Osteocyte (in vitro differentiated cells): Measurements from ENCODE around the gene ABCF2. TPM values are rescaled to one million over a fixed set of nuclear protein-coding genes. Genes with fewer than 3 reads are reported as not detected.

Source experiments
- DNase-seq: peaks from one replicate; pipeline ENCODE4 v3.0.0; 2021; ENCODE audit warnings: mixed read lengths; ENCODE audit not compliant: unreplicated experiment; ENCODE audit errors: extremely low spot score
- H3K27ac Mint-ChIP-seq: one replicate; pipeline ENCODE4 v1.8.0; 2021; ENCODE audit warnings: mild to moderate bottlenecking, mixed read lengths; ENCODE audit not compliant: unreplicated experiment
- H3K27me3 Mint-ChIP-seq: one replicate; pipeline ENCODE4 v1.8.0; 2021; ENCODE audit warnings: mixed read lengths; ENCODE audit not compliant: unreplicated experiment
- H3K36me3 Mint-ChIP-seq: one replicate; pipeline ENCODE4 v1.8.0; 2021; ENCODE audit warnings: mixed read lengths; ENCODE audit not compliant: unreplicated experiment
- H3K4me1 Mint-ChIP-seq: one replicate; pipeline ENCODE4 v1.8.0; 2021; ENCODE audit warnings: mixed read lengths; ENCODE audit not compliant: unreplicated experiment
- H3K4me3 Mint-ChIP-seq: one replicate; pipeline ENCODE4 v1.8.0; 2021; ENCODE audit warnings: mild to moderate bottlenecking, moderate library complexity, mixed read lengths; ENCODE audit not compliant: unreplicated experiment
- H3K9me3 Mint-ChIP-seq: one replicate; pipeline ENCODE4 v1.8.0; 2021; ENCODE audit warnings: mixed read lengths; ENCODE audit not compliant: unreplicated experiment
- total RNA-seq: library from RNA; stranded (reverse); gene quantifications from 2 replicates; pipeline ENCODE4 v1.2.1, GENCODE V29; 2021
- TF ChIP-seq, protein P1 (sequence below): fragments of 200-600 bp; sonication (generic); IDR thresholded peaks from 2 replicates; pipeline ENCODE4 v1.5.0; 2021; ENCODE audit warnings: antibody characterized with exemption, mild to moderate bottlenecking, moderate library complexity

Gene ABCF2
- total RNA-seq, 1 donor from 2014 or later = 43.9 TPM

DNA sequence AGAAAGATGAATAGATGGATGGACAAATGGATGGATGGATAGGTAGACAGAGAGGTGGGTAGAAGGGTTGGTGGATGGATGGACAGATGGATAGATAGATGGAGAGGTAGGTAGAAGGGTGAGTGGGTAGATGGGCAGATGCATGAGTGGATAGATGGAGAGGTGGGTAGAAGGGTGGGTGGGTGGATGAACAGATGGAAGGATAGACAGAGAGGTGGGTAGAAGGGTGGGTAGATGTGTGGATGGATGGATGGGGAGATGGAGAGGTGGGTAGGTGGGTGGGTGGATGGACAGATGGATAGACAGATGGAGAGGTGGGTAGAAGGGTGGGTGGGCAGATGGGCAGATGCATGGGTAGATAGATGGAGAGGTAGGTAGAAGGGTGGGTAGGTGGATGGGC lies 29.1 kb downstream of the ABCF2 start:
- Mint-ChIP-seq H3K9me3 (no peaks in the 10 kb centered on the region), H3K27ac (no peak overlapping the region), H3K4me3 (no peak overlapping the region), H3K36me3 (no peaks in the 10 kb centered on the region), H3K27me3 (peaks cover 36% of the 10 kb centered on the region), H3K4me1 (no peaks in the 10 kb centered on the region)
- TF ChIP-seq, protein P1, sequence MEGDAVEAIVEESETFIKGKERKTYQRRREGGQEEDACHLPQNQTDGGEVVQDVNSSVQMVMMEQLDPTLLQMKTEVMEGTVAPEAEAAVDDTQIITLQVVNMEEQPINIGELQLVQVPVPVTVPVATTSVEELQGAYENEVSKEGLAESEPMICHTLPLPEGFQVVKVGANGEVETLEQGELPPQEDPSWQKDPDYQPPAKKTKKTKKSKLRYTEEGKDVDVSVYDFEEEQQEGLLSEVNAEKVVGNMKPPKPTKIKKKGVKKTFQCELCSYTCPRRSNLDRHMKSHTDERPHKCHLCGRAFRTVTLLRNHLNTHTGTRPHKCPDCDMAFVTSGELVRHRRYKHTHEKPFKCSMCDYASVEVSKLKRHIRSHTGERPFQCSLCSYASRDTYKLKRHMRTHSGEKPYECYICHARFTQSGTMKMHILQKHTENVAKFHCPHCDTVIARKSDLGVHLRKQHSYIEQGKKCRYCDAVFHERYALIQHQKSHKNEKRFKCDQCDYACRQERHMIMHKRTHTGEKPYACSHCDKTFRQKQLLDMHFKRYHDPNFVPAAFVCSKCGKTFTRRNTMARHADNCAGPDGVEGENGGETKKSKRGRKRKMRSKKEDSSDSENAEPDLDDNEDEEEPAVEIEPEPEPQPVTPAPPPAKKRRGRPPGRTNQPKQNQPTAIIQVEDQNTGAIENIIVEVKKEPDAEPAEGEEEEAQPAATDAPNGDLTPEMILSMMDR = no peak
- no peak for DNase-seq

DNA sequence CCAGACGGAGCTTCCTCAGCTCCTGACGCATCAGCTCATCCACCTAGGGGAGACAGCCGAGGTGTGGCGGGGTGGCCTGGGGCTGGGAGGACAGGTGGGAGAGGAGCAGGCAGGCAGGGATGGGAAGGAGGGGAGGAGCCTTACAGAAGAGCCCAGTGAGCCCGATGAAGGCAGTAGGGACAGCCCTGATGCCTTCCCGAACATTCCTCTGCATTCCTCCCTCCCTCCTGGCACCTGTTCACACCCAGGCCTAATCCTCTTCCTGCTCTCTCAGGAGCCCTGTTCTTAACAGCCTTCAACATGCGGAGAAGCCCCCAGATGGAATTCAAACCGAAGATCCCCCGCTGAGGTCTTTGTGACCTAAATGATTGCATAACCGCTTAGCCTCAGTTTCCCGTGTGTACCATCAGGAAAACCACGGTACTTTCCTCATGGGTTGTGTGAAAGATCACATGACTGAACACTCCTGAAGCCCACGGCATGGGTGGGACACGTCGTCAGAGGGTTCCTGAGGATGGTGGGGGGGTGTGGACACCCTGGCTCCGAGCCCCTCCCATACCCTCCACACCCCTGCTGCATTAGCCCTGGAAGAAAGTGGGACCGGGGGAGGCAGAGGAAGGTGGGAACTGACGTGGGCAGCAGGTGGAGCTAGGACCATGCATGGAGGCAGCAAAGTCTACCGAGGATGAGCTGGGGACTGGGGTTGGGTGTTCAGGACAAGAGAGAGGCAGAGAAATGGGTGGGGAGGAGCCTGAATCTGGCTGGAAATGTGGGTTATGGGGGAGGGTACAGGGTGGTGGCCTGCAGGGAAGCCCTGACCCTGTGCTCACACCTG lies 31.2 kb downstream of the ABCF2 start:
- Mint-ChIP-seq H3K27me3 (peaks cover 19% of the 10 kb centered on the region), H3K9me3 (no peaks in the 10 kb centered on the region), H3K36me3 (no peaks in the 10 kb centered on the region), H3K27ac (no peak overlapping the region), H3K4me3 (no peak overlapping the region), H3K4me1 (no peaks in the 10 kb centered on the region)
- TF ChIP-seq, protein P1 = no peak
- DNase-seq = no peak

DNA sequence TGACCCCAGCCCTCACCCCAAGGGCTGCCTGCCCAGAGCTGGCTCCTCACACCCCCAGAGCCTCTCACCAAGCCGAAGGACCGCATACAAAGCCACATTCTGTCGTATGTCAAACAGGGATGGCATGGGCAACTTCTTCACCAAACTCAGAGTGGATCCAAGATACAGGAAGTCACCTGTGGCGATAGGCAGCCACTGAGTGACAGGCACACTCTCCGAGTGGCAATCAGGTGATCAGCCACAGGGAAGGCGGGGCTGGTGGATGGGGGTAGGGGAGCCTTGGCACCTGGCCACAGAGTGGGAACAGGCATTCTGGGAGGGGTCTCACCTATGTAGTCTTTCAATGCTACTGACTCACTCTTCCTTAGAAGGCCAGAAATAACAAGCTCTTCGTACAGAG lies 32.8 kb downstream of the ABCF2 start:
- DNase-seq = no peak
- TF ChIP-seq, protein P1 = no peak
- Mint-ChIP-seq H3K27ac (no peak overlapping the region), H3K9me3 (no peaks in the 10 kb centered on the region), H3K4me3 (no peak overlapping the region), H3K4me1 (no peaks in the 10 kb centered on the region), H3K36me3 (no peaks in the 10 kb centered on the region), H3K27me3 (peaks cover 30% of the 10 kb centered on the region)

DNA sequence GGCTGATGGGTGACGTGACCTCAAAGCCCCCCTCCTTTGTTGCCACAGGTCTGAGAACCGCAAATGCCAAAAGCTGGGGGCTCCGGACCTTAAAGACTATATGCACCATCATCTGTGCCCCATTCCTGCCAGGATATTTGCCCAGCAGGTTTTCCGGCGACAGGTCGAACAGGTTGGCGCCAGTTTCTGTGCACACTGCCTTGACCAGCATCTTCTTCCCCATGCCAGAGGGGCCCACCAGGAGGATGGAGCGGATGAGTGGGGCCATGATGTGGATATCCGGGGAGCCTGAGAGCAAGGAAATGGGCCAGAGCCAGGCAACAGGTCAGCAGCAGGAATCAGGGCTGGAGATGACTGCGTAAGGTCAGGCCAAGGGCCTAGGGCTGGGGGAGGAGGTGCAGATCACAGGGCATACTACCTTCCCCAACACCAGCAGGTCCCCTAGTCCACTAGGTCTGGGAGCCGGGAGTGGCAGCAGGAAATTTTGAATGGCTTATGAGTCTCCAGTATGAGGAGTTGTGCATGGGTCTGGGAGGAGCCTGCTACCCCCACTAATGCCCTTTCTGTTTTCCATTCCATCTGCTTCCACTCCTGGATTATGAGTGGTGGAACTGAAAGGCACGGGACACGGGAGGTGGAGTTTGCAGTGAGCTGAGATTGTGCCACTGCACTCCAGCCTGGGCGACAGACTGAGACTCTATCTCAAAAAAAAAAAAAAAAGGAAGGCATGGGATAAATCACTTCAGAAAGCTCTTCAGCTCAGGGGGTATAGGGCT lies 33.6 kb downstream of the ABCF2 start:
- Mint-ChIP-seq H3K27me3 (peaks cover 36% of the 10 kb centered on the region), H3K9me3 (no peaks in the 10 kb centered on the region), H3K36me3 (no peaks in the 10 kb centered on the region), H3K4me1 (no peaks in the 10 kb centered on the region), H3K4me3 (no peak overlapping the region), H3K27ac (no peak overlapping the region)
- no peak for DNase-seq
- TF ChIP-seq, protein P1 = no peak

DNA sequence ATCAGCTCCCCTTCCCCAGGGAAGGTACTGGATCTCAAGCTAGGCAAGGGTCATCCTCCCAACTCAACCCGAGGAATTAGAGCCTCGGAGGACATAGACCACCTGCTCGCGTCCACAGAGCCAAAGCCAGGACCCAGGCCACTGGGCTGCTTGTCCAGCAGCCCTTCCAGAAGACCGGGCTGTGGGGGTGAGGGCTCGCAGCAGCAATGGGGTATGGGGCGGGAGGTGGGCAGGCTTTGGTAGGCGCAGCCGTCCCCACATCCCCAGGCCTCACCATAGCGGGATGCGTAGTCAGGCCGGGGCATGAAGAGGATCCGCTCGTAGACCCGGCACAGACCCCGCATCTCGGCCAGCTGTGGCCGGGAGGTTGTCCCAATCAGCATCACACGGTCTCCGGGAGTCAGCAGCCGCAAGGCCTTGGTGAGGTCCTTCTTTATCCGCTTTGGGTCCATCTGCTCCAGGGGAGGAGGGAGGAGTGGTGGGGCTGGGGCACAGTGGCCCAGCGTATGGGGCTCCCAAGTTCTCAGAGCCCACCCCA lies 34.9 kb downstream of the ABCF2 start:
- no peak overlapping the region for H3K27ac Mint-ChIP-seq
- H3K27me3 Mint-ChIP-seq = peaks cover 40% of the 10 kb centered on the region
- TF ChIP-seq, protein P1 = no peak
- DNase-seq = no peak
- H3K36me3 Mint-ChIP-seq = no peaks in the 10 kb centered on the region
- H3K9me3 Mint-ChIP-seq = no peaks in the 10 kb centered on the region
- no peaks in the 10 kb centered on the region for H3K4me1 Mint-ChIP-seq
- no peak overlapping the region for H3K4me3 Mint-ChIP-seq
